K562 (cell line): ENCODE measurements around the gene PFN3.

Experiments used
- ESRRA ChIP-seq: fragments of 450-650 bp; IDR thresholded peaks from 2 replicates; pipeline ENCODE4 v1.6.1; 2014; ENCODE audit warnings: low read depth, mild to moderate bottlenecking, moderate library complexity, borderline replicate concordance
- SAFB2 ChIP-seq: fragments of 200-400 bp; formaldehyde crosslinking; IDR thresholded peaks from 2 replicates; pipeline ENCODE4 v1.6.1; 2018; ENCODE audit warnings: borderline replicate concordance, low read length, low read depth, moderate library complexity; ENCODE audit not compliant: severe bottlenecking
- SP2 ChIP-seq: IDR thresholded peaks from 2 replicates; pipeline ENCODE4 v1.6.1; 2011; ENCODE audit warnings: mild to moderate bottlenecking, low read depth, low read length, moderate library complexity; ENCODE audit not compliant: poor library complexity, severe bottlenecking; ENCODE audit errors: extremely low read depth
- ZFPM2 ChIP-seq: fragments of 250-450 bp; sonication (Bioruptor Pico); IDR thresholded peaks from 2 replicates; pipeline ENCODE4 v1.5.1; 2022; ENCODE audit warnings: mild to moderate bottlenecking

GRCh38 chr5:177432143-177432838 is 31.8 kb upstream of the PFN3 start:
- TF ChIP-seq SAFB2, result no peak
- no peak for TF ChIP-seq ZFPM2 (CRISPR knock-in tag)
- TF ChIP-seq SP2, result no peak
- TF ChIP-seq ESRRA, result no peak
